H9 (cell line): Measurements from ENCODE around the gene LRP1-AS. TPM values are rescaled to one million over a fixed set of nuclear protein-coding genes. Genes with fewer than 3 reads are reported as not detected.

Experiments used
- DNase-seq: peaks from one replicate; pipeline ENCODE4 v3.0.0-alpha.2; 2017
- H2AFZ ChIP-seq: one replicate; pipeline ENCODE4 v1.6.1; 2013; ENCODE audit warnings: mild to moderate bottlenecking, low read length, control low read depth, moderate library complexity
- H2AK5ac ChIP-seq: 2 replicates; pipeline ENCODE4 v1.6.1; 2013; ENCODE audit warnings: low read length, control low read depth, mixed read lengths; ENCODE audit not compliant: insufficient read length
- H2BK120ac ChIP-seq: one replicate; pipeline ENCODE4 v1.6.1; 2013; ENCODE audit warnings: low read depth, mild to moderate bottlenecking, low read length, control low read depth, inconsistent platforms; ENCODE audit not compliant: poor library complexity, severe bottlenecking
- H2BK12ac ChIP-seq: 2 replicates; pipeline ENCODE4 v1.6.1; 2013; ENCODE audit warnings: low read length, control low read depth, mixed read lengths, low read depth; ENCODE audit not compliant: insufficient read length
- H2BK15ac ChIP-seq: 2 replicates; pipeline ENCODE4 v1.6.1; 2013; ENCODE audit warnings: low read depth, low read length, control low read depth
- H2BK20ac ChIP-seq: one replicate; pipeline ENCODE4 v1.6.1; 2013; ENCODE audit warnings: low read depth, mild to moderate bottlenecking, low read length, control low read depth, inconsistent platforms; ENCODE audit not compliant: poor library complexity, severe bottlenecking
- H2BK5ac ChIP-seq: 2 replicates; pipeline ENCODE4 v1.6.1; 2013; ENCODE audit warnings: low read length, control low read depth, mixed read lengths; ENCODE audit not compliant: insufficient read length
- H3K14ac ChIP-seq: 2 replicates; pipeline ENCODE4 v1.6.1; 2013; ENCODE audit warnings: low read length, control low read depth; ENCODE audit not compliant: insufficient read depth
- H3K18ac ChIP-seq: 2 replicates; pipeline ENCODE4 v1.6.1; 2013; ENCODE audit warnings: low read depth, mild to moderate bottlenecking, mixed read lengths, low read length, control low read depth; ENCODE audit not compliant: insufficient read length
- H3K23ac ChIP-seq: 2 replicates; pipeline ENCODE4 v1.6.1; 2013; ENCODE audit warnings: low read length, control low read depth, mixed read lengths, low read depth; ENCODE audit not compliant: insufficient read length
- H3K23me2 ChIP-seq: 2 replicates; pipeline ENCODE4 v1.6.1; 2013; ENCODE audit warnings: low read depth, mild to moderate bottlenecking, mixed read lengths, low read length, control low read depth; ENCODE audit not compliant: insufficient read length, poor library complexity, severe bottlenecking
- H3K27ac ChIP-seq: 2 replicates; pipeline ENCODE4 v1.5.1; 2013; ENCODE audit warnings: low read length, control low read depth, mixed read lengths, low read depth; ENCODE audit not compliant: insufficient read length
- H3K27me3 ChIP-seq: 2 replicates; pipeline ENCODE4 v1.6.1; 2013; ENCODE audit warnings: low read length, control low read depth, inconsistent platforms; ENCODE audit not compliant: insufficient read depth
- H3K4ac ChIP-seq: 2 replicates; pipeline ENCODE4 v1.6.1; 2013; ENCODE audit warnings: low read depth, mild to moderate bottlenecking, control low read depth, inconsistent platforms, low read length, moderate library complexity
- H3K4me1 ChIP-seq: 2 replicates; pipeline ENCODE4 v1.6.1; 2013; ENCODE audit warnings: low read length, control low read depth, inconsistent platforms; ENCODE audit not compliant: insufficient read depth
- H3K4me2 ChIP-seq: 2 replicates; pipeline ENCODE4 v1.6.1; 2013; ENCODE audit warnings: low read length, control low read depth, mixed read lengths; ENCODE audit not compliant: insufficient read length, insufficient read depth
- H3K56ac ChIP-seq: 2 replicates; pipeline ENCODE4 v1.6.1; 2013; ENCODE audit warnings: low read depth, mild to moderate bottlenecking, mixed read lengths, low read length, control low read depth; ENCODE audit not compliant: insufficient read length
- H3K79me1 ChIP-seq: 2 replicates; pipeline ENCODE4 v1.6.1; 2013; ENCODE audit warnings: low read depth, mild to moderate bottlenecking, moderate library complexity, low read length, control low read depth, inconsistent platforms; ENCODE audit not compliant: insufficient read depth, poor library complexity, severe bottlenecking
- H3K79me2 ChIP-seq: 2 replicates; pipeline ENCODE4 v1.6.1; 2013; ENCODE audit warnings: low read length, control low read depth, inconsistent platforms; ENCODE audit not compliant: insufficient read depth
- H3K9ac ChIP-seq: 2 replicates; pipeline ENCODE4 v1.6.1; 2013; ENCODE audit warnings: low read length, control low read depth, mixed read lengths; ENCODE audit not compliant: insufficient read length; ENCODE audit errors: extremely low read depth
- H3K9me3 ChIP-seq: one replicate; pipeline ENCODE4 v1.6.1; 2013; ENCODE audit warnings: low read depth, low read length, inconsistent platforms; ENCODE audit not compliant: control insufficient read depth
- H3T11ph ChIP-seq: one replicate; pipeline ENCODE4 v1.6.1; 2013; ENCODE audit warnings: mild to moderate bottlenecking, low read length, control low read depth, inconsistent platforms
- H4K20me1 ChIP-seq: one replicate; pipeline ENCODE4 v1.6.1; 2013; ENCODE audit not compliant: control insufficient read depth, insufficient read length, insufficient read depth
- H4K5ac ChIP-seq: 2 replicates; pipeline ENCODE4 v1.6.1; 2013; ENCODE audit warnings: low read depth, mild to moderate bottlenecking, mixed read lengths, low read length, control low read depth; ENCODE audit not compliant: insufficient read length
- H4K8ac ChIP-seq: replicated peaks from 2 replicates; pipeline ENCODE4 v1.6.1; 2013; ENCODE audit warnings: low read length, control low read depth, mixed read lengths, low read depth; ENCODE audit not compliant: insufficient read length
- H4K91ac ChIP-seq: 2 replicates; pipeline ENCODE4 v1.6.1; 2013; ENCODE audit warnings: low read depth, mild to moderate bottlenecking, moderate library complexity, mixed read lengths, low read length, control low read depth; ENCODE audit not compliant: insufficient read length
- H3K27ac Mint-ChIP-seq, 3 experiments: 2 replicates in 2 of 3; 3 replicates in 1 of 3; pipeline ENCODE4 v1.8.0; 2020 to 2021; ENCODE audit warnings: mixed read lengths in 3 of 3, mild to moderate bottlenecking in 1 of 3, moderate library complexity in 1 of 3
- H3K27me3 Mint-ChIP-seq: 2 replicates; pipeline ENCODE4 v1.8.0; 2021; ENCODE audit warnings: low read depth, mild to moderate bottlenecking, moderate library complexity, mixed read lengths
- H3K36me3 Mint-ChIP-seq, 3 experiments: 2 replicates in 2 of 3; 3 replicates in 1 of 3; pipeline ENCODE4 v1.8.0; 2020 to 2021; ENCODE audit warnings: low read depth in 3 of 3, mixed read lengths in 3 of 3; ENCODE audit not compliant: insufficient read depth in 1 of 3
- H3K4me1 Mint-ChIP-seq, 2 experiments: 2 replicates each; pipeline ENCODE4 v1.8.0; 2020; ENCODE audit warnings: mixed read lengths in 2 of 2
- H3K4me3 Mint-ChIP-seq, 2 experiments: 2 replicates in 1 of 2; 3 replicates in 1 of 2; pipeline ENCODE4 v1.8.0; 2020 to 2021; ENCODE audit warnings: mild to moderate bottlenecking in 2 of 2, mixed read lengths in 2 of 2, moderate library complexity in 1 of 2
- H3K9me3 Mint-ChIP-seq, 2 experiments: 2 replicates in 1 of 2; 3 replicates in 1 of 2; pipeline ENCODE4 v1.8.0; 2020; ENCODE audit warnings: mild to moderate bottlenecking in 2 of 2, mixed read lengths in 2 of 2, moderate library complexity in 1 of 2
- WGBS: extraction: QIAGEN DNeasy Blood & Tissue Kit; methylation state at CpG from one replicate; pipeline ENCODE4 v1.1.7; 2013; ENCODE audit warnings: missing lambda C conversion rate, low lambda C conversion rate, mixed read lengths; ENCODE audit not compliant: insufficient read length; ENCODE audit errors: extremely low coverage; 5-methylcytosine and 5-hydroxymethylcytosine counted together
- total RNA-seq: library from RNA; stranded (reverse); gene quantifications from 2 replicates; pipeline ENCODE4 v1.2.1, GENCODE V29; 2021
- TF ChIP-seq, protein P1 (sequence below): fragments of 200-600 bp; sonication (generic); conservative IDR thresholded peaks from 3 replicates; pipeline ENCODE4 v1.8.0; 2021; ENCODE audit warnings: antibody characterized with exemption, mild to moderate bottlenecking

LRP1-AS gene
- total RNA-seq, 1 experiment from 2014 or later = not detected

DNA sequence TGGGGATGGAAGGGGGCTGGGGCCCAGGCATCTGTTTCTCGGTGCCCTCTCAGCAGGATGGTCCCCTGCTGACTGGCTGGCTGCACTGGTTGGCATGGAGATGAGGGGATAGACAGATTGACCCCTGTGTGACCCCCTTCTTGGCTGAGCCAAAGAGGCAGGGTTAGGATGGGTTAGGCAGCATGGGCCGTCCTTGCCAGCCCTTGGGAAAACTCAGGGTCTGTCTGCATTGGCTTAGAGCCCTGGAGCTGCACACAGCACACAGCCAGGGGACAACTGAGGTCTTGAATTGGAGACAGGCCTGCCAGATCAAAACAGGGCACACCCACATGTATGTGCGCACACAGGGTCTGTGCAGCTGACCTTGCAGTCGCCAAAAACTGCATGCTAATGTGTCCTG lies 11.2 kb upstream of the LRP1-AS start:
- DNase-seq = no peak
- Histone ChIP-seq H3K4me2 (no peak overlapping the region), H2BK12ac (no peak overlapping the region), H3K23ac (no peak overlapping the region), H4K8ac (no peak overlapping the region), H3K18ac (no peak overlapping the region), H4K20me1 (peaks cover 2% of the 10 kb centered on the region), H3K27me3 (no peaks in the 10 kb centered on the region), H3K79me2 (no peaks in the 10 kb centered on the region), H3K4me1 (no peaks in the 10 kb centered on the region), H2BK120ac (no peak overlapping the region), H2BK20ac (no peak overlapping the region), H3K14ac (no peak overlapping the region), H3K23me2 (no peaks in the 10 kb centered on the region), H2AFZ (no peak overlapping the region), H4K5ac (no peak overlapping the region), H3K27ac (no peak overlapping the region), H2BK15ac (no peak overlapping the region), H3T11ph (no peak overlapping the region), H3K9ac (no peak overlapping the region), H4K91ac (no peak overlapping the region), H3K56ac (no peak overlapping the region), H2BK5ac (no peak overlapping the region), H2AK5ac (no peak overlapping the region), H3K4ac (no peak overlapping the region), H3K79me1 (no peaks in the 10 kb centered on the region), H3K9me3 (no peaks in the 10 kb centered on the region)
- H3K4me1 Mint-ChIP-seq = no peaks in the 10 kb centered on the region
- TF ChIP-seq, protein P1, sequence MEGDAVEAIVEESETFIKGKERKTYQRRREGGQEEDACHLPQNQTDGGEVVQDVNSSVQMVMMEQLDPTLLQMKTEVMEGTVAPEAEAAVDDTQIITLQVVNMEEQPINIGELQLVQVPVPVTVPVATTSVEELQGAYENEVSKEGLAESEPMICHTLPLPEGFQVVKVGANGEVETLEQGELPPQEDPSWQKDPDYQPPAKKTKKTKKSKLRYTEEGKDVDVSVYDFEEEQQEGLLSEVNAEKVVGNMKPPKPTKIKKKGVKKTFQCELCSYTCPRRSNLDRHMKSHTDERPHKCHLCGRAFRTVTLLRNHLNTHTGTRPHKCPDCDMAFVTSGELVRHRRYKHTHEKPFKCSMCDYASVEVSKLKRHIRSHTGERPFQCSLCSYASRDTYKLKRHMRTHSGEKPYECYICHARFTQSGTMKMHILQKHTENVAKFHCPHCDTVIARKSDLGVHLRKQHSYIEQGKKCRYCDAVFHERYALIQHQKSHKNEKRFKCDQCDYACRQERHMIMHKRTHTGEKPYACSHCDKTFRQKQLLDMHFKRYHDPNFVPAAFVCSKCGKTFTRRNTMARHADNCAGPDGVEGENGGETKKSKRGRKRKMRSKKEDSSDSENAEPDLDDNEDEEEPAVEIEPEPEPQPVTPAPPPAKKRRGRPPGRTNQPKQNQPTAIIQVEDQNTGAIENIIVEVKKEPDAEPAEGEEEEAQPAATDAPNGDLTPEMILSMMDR = no peak
- no CpG with 5 or more reads among the region's 4 CpGs for WGBS
- H3K36me3 Mint-ChIP-seq = peaks cover 64 to 96% (median 92%) of the 10 kb centered on the region in 3 experiments; a peak in 6 of 7 replicates
- no peaks in the 10 kb centered on the region for H3K9me3 Mint-ChIP-seq
- H3K27ac Mint-ChIP-seq = no peak overlapping the region; a peak in 1 of 7 replicates
- no peaks in the 10 kb centered on the region; the same call in 1 of the 2 replicates for H3K27me3 Mint-ChIP-seq
- no peak overlapping the region for H3K4me3 Mint-ChIP-seq
